Measurements from ENCODE around the gene PRRT1.

Gene PRRT1

DNA sequence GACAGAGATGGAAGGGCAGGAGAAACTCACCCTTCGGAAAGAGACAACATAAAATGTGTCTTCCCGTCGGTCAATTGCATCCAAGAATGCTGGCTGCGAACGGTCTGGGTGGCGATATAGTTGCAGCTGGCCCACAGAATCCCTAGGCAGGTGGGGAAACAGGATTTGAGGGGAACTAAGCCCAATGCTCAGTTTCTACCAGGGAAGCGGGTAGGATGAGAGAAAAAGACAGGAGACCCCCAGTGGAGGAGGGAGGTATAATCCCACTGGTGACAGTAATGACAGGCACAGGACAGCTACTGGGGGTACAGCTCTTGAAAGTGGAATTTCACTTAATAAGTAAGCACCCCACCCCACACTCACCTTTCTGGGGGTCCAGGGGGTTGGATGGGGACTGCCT lies 35.1 kb downstream of the PRRT1 start:
- H3K4me1 ChIP-seq (ENCODE audit: control insufficient read depth, insufficient read depth, low read length, unreplicated experiment): peaks cover 38% of the 10 kb centered on the region
- H3K27me3 ChIP-seq (ENCODE audit: insufficient read depth, low read length): no peaks in the 10 kb centered on the region
- H3K27ac ChIP-seq (ENCODE audit: low read depth, low read length): peak overlapping the region; percentile 95; the same call in 1 of the 2 replicates
- H3K4me3 ChIP-seq (ENCODE audit: low read depth, low read length): no peak overlapping the region
- no peaks in the 10 kb centered on the region for H3K79me2 ChIP-seq (ENCODE audit: control insufficient read depth, insufficient read depth, low read length, unreplicated experiment)
- H2AFZ ChIP-seq (ENCODE audit: low read length, unreplicated experiment): no peak overlapping the region
- H3K36me3 ChIP-seq (ENCODE audit: insufficient read depth, low read length): peaks cover 7% of the 10 kb centered on the region; the same call in 1 of the 2 replicates

DNA sequence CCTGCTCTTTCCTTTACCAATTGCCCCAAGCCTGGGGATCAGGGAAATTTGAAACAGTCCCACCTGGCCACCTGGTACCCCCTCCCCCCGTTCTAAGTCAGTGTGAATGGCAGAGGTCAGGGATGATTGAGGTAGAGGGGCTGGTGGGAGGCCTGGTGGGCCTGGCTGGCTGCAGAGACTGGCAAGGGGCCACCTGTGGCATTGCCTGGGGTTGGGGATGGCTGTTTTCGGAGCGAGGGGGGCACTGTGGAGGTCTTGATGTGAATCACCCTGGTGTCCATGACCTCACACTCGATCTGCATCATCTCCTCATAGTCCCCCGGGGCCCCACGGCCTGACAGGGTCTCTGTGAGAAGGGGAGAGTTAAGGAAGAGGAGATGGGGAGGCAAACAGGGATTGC lies 36.1 kb downstream of the PRRT1 start:
- H2AFZ ChIP-seq (ENCODE audit: low read length, unreplicated experiment): no peak overlapping the region
- peak overlapping the region; percentile 95 for H3K27ac ChIP-seq (ENCODE audit: low read depth, low read length)
- no peak overlapping the region for H3K4me3 ChIP-seq (ENCODE audit: low read depth, low read length)
- H3K27me3 ChIP-seq (ENCODE audit: insufficient read depth, low read length): no peaks in the 10 kb centered on the region
- H3K4me1 ChIP-seq (ENCODE audit: control insufficient read depth, insufficient read depth, low read length, unreplicated experiment): peaks cover 38% of the 10 kb centered on the region
- H3K36me3 ChIP-seq (ENCODE audit: insufficient read depth, low read length): peaks cover 7% of the 10 kb centered on the region; the same call in 1 of the 2 replicates
- no peaks in the 10 kb centered on the region for H3K79me2 ChIP-seq (ENCODE audit: control insufficient read depth, insufficient read depth, low read length, unreplicated experiment)

- Histone ChIP-seq H3K4me3 (ENCODE audit: low read depth, low read length) (peak overlapping the region; percentile 22; the same call in 1 of the 2 replicates), H3K4me1 (ENCODE audit: control insufficient read depth, insufficient read depth, low read length, unreplicated experiment) (peaks cover 38% of the 10 kb centered on the region), H2AFZ (ENCODE audit: low read length, unreplicated experiment) (no peak overlapping the region), H3K79me2 (ENCODE audit: control insufficient read depth, insufficient read depth, low read length, unreplicated experiment) (no peaks in the 10 kb centered on the region), H3K27me3 (ENCODE audit: insufficient read depth, low read length) (no peaks in the 10 kb centered on the region), H3K36me3 (ENCODE audit: insufficient read depth, low read length) (peaks cover 7% of the 10 kb centered on the region; the same call in 1 of the 2 replicates), H3K27ac (ENCODE audit: low read depth, low read length) (peak overlapping the region; percentile 95)
Observed at GRCh38 chr6:32114796-32115195, 36.9 kb downstream of the PRRT1 start.

DNA sequence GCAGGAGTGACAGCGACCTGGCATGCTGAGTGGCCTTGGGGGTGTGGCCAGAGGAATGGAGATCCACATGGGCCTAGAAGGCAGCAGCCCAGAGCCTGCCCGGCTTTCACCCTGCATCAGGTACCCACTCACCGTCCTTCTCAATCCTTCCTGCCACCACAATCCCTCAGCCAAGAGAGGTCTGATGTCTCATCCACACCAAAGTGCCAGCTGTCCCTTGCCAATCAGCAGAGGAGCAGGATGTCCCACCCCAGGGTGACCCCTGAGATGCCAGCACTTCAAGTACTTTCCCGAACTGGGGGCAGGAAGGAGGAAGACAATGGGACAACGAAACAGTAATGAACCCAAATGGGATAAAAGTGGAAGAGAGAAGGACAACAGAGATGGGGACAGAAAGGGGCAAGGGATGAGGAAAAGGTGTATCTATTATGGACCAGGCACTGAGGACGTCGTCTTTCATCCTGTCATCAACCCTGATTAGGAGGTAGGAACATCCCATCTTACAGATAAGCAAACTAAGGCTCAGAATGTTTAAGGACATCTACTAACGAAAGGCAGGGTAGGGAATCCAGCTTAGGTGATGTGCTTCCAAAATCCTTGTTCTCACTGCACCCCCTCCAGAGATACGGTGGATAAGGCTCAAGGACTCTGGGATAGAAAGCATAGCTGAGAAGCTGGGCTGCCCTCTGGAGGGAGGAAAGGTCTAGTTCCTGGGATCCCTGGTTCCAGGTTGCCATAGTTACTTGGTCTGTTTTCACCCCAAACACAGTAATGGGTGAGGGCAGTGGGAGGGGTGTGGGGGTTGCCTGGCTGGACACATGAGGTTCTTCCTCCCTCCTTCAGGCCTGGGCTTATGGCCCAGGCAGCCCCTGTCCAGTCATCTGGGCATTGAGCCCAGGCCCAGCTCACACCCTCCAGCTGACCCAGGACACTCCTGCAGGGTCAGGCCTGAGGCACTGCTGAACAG lies 38.1 kb downstream of the PRRT1 start:
- Histone ChIP-seq H2AFZ (ENCODE audit: low read length, unreplicated experiment) (no peak overlapping the region), H3K27ac (ENCODE audit: low read depth, low read length) (peak overlapping the region; percentile 95), H3K4me1 (ENCODE audit: control insufficient read depth, insufficient read depth, low read length, unreplicated experiment) (peaks cover 47% of the 10 kb centered on the region), H3K27me3 (ENCODE audit: insufficient read depth, low read length) (no peaks in the 10 kb centered on the region), H3K4me3 (ENCODE audit: low read depth, low read length) (no peak overlapping the region), H3K79me2 (ENCODE audit: control insufficient read depth, insufficient read depth, low read length, unreplicated experiment) (no peaks in the 10 kb centered on the region), H3K36me3 (ENCODE audit: insufficient read depth, low read length) (peaks cover 7% of the 10 kb centered on the region; the same call in 1 of the 2 replicates)

- Histone ChIP-seq H3K36me3 (ENCODE audit: insufficient read depth, low read length) (peaks cover 7% of the 10 kb centered on the region; the same call in 1 of the 2 replicates), H3K4me3 (ENCODE audit: low read depth, low read length) (no peak overlapping the region), H3K27me3 (ENCODE audit: insufficient read depth, low read length) (no peaks in the 10 kb centered on the region), H3K79me2 (ENCODE audit: control insufficient read depth, insufficient read depth, low read length, unreplicated experiment) (no peaks in the 10 kb centered on the region), H3K27ac (ENCODE audit: low read depth, low read length) (no peak overlapping the region; the same call in 1 of the 2 replicates), H2AFZ (ENCODE audit: low read length, unreplicated experiment) (no peak overlapping the region), H3K4me1 (ENCODE audit: control insufficient read depth, insufficient read depth, low read length, unreplicated experiment) (peaks cover 59% of the 10 kb centered on the region)
Observed at GRCh38 chr6:32112431-32112980, 39.2 kb downstream of the PRRT1 start.

GRCh38 chr6:32111424-32112066 lies 40.2 kb downstream of the PRRT1 start:
- H3K27me3 ChIP-seq (ENCODE audit: insufficient read depth, low read length): no peaks in the 10 kb centered on the region
- peaks cover 68% of the 10 kb centered on the region for H3K4me1 ChIP-seq (ENCODE audit: control insufficient read depth, insufficient read depth, low read length, unreplicated experiment)
- no peak overlapping the region; the same call in 1 of the 2 replicates for H3K27ac ChIP-seq (ENCODE audit: low read depth, low read length)
- no peaks in the 10 kb centered on the region for H3K79me2 ChIP-seq (ENCODE audit: control insufficient read depth, insufficient read depth, low read length, unreplicated experiment)
- H2AFZ ChIP-seq (ENCODE audit: low read length, unreplicated experiment): no peak overlapping the region
- no peaks in the 10 kb centered on the region for H3K36me3 ChIP-seq (ENCODE audit: insufficient read depth, low read length)
- no peak overlapping the region for H3K4me3 ChIP-seq (ENCODE audit: low read depth, low read length)

- no peak overlapping the region for H3K27ac ChIP-seq (ENCODE audit: low read depth, low read length)
- H3K27me3 ChIP-seq (ENCODE audit: insufficient read depth, low read length): no peaks in the 10 kb centered on the region
- H3K36me3 ChIP-seq (ENCODE audit: insufficient read depth, low read length): no peaks in the 10 kb centered on the region
- no peaks in the 10 kb centered on the region for H3K79me2 ChIP-seq (ENCODE audit: control insufficient read depth, insufficient read depth, low read length, unreplicated experiment)
- peaks cover 61% of the 10 kb centered on the region for H3K4me1 ChIP-seq (ENCODE audit: control insufficient read depth, insufficient read depth, low read length, unreplicated experiment)
- no peak overlapping the region for H3K4me3 ChIP-seq (ENCODE audit: low read depth, low read length)
- H2AFZ ChIP-seq (ENCODE audit: low read length, unreplicated experiment): no peak overlapping the region
Observed at GRCh38 chr6:32110632-32111031, 41.1 kb downstream of the PRRT1 start.

DNA sequence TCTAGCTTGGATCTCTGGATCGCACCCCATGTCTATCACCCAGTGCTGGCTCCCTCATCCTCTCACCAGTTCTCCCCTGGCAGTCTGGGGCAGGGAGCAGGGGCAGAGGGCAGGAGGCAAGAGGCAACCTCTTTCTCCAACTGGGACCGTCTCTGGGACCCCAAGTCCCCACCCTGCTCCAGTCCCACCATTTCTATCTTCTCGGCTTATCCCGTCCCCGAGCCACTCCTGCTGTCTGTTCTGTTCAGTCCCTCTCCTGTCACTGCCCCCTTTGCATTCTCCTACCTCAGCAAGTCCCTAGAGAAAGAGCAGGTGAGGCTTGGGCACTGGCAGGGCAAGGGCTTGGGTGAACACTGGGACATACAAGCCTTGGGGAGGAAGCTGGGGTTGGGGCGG lies 42.0 kb downstream of the PRRT1 start:
- H3K27ac ChIP-seq (ENCODE audit: low read depth, low read length): no peak overlapping the region
- H3K4me3 ChIP-seq (ENCODE audit: low read depth, low read length): no peak overlapping the region
- no peak overlapping the region for H2AFZ ChIP-seq (ENCODE audit: low read length, unreplicated experiment)
- H3K4me1 ChIP-seq (ENCODE audit: control insufficient read depth, insufficient read depth, low read length, unreplicated experiment): peaks cover 54% of the 10 kb centered on the region
- H3K36me3 ChIP-seq (ENCODE audit: insufficient read depth, low read length): no peaks in the 10 kb centered on the region
- no peaks in the 10 kb centered on the region for H3K79me2 ChIP-seq (ENCODE audit: control insufficient read depth, insufficient read depth, low read length, unreplicated experiment)
- H3K27me3 ChIP-seq (ENCODE audit: insufficient read depth, low read length): no peaks in the 10 kb centered on the region

GRCh38 chr6:32109114-32109764 lies 42.5 kb downstream of the PRRT1 start, which contains the start of gene TNXB:
Gene TNXB, minus strand, starts transcription at chr6:32109338. Its CDS starts 11,140 bp downstream, at chr6:32098198.
- peak within 1 kb of the TSS; percentile 66 for H3K4me3 ChIP-seq (ENCODE audit: low read depth, low read length)
- no peaks in the 10 kb centered on the region for H3K36me3 ChIP-seq (ENCODE audit: insufficient read depth, low read length)
- H2AFZ ChIP-seq (ENCODE audit: low read length, unreplicated experiment): no peak within 1 kb of the TSS
- peak within 1 kb of the TSS; percentile 69 for H3K27ac ChIP-seq (ENCODE audit: low read depth, low read length)
- no peaks in the 10 kb centered on the region for H3K27me3 ChIP-seq (ENCODE audit: insufficient read depth, low read length)
- peaks cover 49% of the 10 kb centered on the region for H3K4me1 ChIP-seq (ENCODE audit: control insufficient read depth, insufficient read depth, low read length, unreplicated experiment)
- H3K79me2 ChIP-seq (ENCODE audit: control insufficient read depth, insufficient read depth, low read length, unreplicated experiment): no peaks in the 10 kb centered on the region

DNA sequence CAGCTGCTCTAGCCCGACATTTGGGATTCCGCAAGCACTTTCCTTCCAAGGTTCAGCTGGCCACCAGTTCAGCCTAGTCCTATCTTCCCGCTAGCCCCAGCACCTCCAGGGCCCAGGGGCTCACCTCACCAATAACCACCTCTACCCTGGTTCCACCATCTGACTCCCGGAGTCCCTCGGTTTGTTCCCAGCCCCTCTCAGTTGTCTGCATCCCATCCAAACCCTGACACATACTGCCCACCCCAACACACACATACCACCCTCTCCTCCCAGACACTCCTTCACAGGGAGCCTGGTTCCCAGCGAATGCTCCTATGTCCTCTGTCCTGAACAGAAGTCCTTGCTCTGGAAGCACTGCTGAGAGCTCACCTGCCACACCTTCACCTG lies 43.0 kb downstream of the PRRT1 start:
- Histone ChIP-seq H3K27me3 (ENCODE audit: insufficient read depth, low read length) (no peaks in the 10 kb centered on the region), H3K27ac (ENCODE audit: low read depth, low read length) (peak overlapping the region; percentile 69; the same call in 1 of the 2 replicates), H3K79me2 (ENCODE audit: control insufficient read depth, insufficient read depth, low read length, unreplicated experiment) (no peaks in the 10 kb centered on the region), H3K4me3 (ENCODE audit: low read depth, low read length) (peak overlapping the region; percentile 66), H2AFZ (ENCODE audit: low read length, unreplicated experiment) (no peak overlapping the region), H3K36me3 (ENCODE audit: insufficient read depth, low read length) (no peaks in the 10 kb centered on the region), H3K4me1 (ENCODE audit: control insufficient read depth, insufficient read depth, low read length, unreplicated experiment) (peaks cover 46% of the 10 kb centered on the region)
